ENCODE results near the gene KRTAP9-7.

- TF ChIP-seq SIN3A (IDR thresholded peaks at IDR 0.05; ENCODE audit: borderline replicate concordance, insufficient read depth, low read length) (no peak), TAF1 (IDR thresholded peaks at IDR 0.05; ENCODE audit: borderline replicate concordance, insufficient read depth, low read length) (no peak), POLR2AphosphoS5 (IDR thresholded peaks at IDR 0.05; ENCODE audit: low read depth, low read length) (no peak), REST (IDR thresholded peaks at IDR 0.05; ENCODE audit: insufficient read depth in 1 of 2, low read depth in 2 of 2, low read length in 2 of 2) (no peak), FOXP2 (optimal IDR thresholded peaks at IDR 0.05; ENCODE audit: borderline replicate concordance, extremely low read depth, extremely low read length, insufficient read depth) (no peak)
Observed at GRCh38 chr17:41231731-41232130, 43.8 kb upstream of the KRTAP9-7 start.
